Suppressor macrophage (primary cell): ENCODE measurements around the gene CDHR2.
A peak's percentile ranks its signal among the peaks of the same experiment; 100 is the strongest.

Experiments used
- DNase-seq, 4 experiments: peaks; one replicate each; pipeline ENCODE4 v3.0.0-alpha.2; 2020 to 2022

CDHR2 gene

DNA sequence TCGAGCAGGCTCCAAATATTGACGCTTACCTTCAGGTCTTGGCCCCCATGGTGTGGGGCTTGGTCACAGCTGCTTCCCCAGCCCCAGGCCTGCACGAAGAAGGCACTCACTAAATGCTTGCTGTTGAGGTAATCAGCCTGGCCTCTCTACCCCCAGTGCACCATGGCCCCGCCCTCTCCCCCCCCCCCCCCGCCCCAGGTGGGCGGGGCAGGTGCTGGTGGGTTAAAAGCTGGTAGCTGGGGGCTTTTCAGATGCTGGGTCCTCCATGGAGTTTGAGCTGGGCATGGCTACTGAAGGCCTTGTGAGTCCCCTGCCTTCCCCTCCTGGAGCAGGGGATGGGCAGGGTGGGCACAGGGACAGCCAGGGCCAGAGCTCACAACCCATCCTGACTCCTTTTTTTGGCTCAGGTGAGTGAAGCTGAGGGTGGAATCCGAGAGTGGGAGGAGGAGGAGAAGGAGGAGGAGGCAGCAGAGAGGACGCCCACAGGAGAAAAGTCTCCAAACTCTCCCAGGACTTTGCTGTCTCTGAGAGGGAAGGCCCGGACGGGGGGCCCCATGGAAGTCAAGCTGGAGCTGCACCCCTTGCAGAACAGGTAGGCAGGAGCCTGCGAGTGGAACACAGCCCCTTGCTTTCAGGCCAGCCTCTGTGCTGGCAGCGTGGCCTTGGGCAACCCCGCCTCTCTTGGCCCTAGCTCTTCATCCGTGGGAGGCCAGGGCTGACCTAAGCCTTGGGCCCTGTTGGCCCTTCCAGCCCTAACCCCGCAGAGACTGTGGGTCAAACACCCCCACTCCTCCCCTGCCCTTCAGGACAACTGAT lies 93.7 kb downstream of the CDHR2 start:
- peak in 3 of 4 experiments; percentile 16 to 42 (median 34) for DNase-seq

DNA sequence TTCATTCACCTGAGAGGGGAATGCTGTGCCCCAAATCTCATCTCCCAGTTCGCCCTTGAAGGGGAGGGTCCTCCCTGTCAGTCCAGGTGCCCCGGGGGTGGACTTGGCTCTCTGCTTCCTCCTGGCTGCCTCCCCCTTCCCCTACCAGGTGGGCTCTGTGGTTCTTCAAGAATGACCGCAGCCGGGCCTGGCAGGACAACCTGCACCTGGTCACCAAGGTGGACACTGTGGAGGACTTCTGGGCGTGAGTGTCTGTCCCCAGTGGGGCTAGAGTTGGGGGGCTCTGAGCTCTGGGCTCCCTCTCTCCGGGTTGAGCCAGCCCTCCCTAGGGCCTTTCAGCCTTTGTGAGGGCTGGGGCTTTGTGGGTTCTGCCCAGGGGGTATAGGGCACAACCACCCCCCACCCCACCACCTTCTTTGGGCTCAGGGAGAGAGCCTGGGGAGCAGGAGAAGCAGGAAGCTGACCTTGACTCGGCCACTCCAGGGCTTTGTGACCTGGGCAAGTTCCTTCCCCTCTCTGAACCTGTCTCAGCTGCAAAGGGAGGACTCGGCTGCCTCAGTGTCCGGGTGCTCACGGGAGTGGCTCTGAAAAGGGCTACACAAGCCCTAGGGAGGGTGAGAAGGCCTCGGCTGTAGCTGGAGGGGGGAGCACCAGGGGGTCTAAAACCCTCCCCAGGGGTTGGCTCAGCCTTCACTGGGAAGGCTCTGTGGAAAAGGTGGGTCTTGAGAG lies 94.5 kb downstream of the CDHR2 start:
- no peak for DNase-seq

DNA sequence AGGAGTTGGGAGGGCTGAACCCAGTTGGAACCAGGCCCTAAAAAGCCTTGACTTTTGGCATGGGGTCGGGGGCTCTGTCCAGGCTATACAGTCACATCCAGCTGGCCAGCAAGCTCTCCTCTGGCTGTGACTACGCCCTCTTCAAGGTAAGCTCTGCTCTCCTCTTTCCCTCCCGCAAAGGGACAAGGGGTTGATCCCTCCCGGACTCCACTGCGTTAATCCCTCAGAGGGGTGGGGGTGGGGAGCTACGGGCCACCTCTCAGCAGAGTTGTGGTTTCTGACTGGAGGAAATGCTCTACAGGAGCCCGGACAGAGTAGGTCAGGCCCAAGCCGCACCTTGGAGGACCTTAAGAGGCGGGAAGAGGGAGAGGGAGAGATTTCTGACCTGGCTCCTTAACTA lies 95.2 kb downstream of the CDHR2 start:
- DNase-seq, result no peak

DNA sequence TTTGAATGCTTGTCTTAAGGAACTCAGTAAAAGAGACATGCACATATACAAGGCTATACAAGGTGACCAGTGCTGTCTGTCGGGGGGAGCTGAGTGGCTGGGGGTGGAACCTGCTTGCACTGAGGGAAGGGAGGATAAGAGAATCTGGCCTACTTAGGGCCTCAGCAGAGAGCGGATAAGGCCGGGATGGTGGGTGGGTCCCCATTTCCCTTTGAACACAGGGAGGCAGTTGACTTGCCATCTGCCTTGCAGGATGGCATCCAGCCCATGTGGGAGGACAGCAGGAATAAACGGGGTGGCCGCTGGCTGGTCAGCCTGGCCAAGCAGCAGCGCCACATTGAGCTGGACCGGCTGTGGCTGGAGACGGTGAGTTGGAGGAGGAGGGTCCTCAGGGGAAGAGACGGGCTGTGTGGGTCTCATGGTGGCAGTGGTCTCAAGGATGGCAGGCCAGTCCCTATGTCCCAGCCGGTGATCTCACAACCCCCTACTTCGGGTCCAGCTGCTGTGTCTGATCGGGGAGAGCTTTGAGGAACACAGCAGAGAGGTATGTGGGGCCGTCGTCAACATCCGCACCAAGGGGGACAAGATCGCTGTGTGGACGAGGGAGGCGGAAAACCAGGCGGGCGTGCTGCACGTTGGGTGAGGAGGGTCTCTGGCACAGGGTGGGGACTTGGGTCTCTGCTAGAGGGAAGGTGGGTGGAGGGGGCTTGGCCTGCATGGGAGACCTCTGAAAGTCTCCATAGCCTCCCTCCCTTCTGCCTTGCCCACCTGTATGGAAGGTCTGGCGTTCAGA lies 95.9 kb downstream of the CDHR2 start:
- DNase-seq, result no peak
